ENCODE data around the gene PDCL2. TPM values are rescaled to one million over a fixed set of nuclear protein-coding genes. Genes with fewer than 3 reads are reported as not detected.
A peak's percentile ranks its signal among the peaks of the same experiment; 100 is the strongest.

The PDCL2 gene
- total RNA-seq, 1 donor: not detected

GRCh38 chr4:55510685-55511084 is 81.4 kb downstream of the PDCL2 start:
- no peak for DNase-seq (ENCODE audit: low read depth)
- no peak for TF ChIP-seq CTCF (IDR thresholded peaks at IDR 0.05; ENCODE audit: insufficient read depth, low read length)
- no peak overlapping the region for H3K4me3 ChIP-seq (ENCODE audit: low read depth, low read length)

GRCh38 chr4:55509266-55509665 is 82.8 kb downstream of the PDCL2 start:
- no peak for TF ChIP-seq CTCF (IDR thresholded peaks at IDR 0.05; ENCODE audit: insufficient read depth, low read length)
- no peak overlapping the region for H3K4me3 ChIP-seq (ENCODE audit: low read depth, low read length)
- DNase-seq (ENCODE audit: low read depth): no peak

- no peak for TF ChIP-seq CTCF (IDR thresholded peaks at IDR 0.05; ENCODE audit: insufficient read depth, low read length)
- H3K4me3 ChIP-seq (ENCODE audit: low read depth, low read length): no peak overlapping the region
- peak; percentile 12 for DNase-seq (ENCODE audit: low read depth)
Observed at GRCh38 chr4:55507612-55508011, 84.4 kb downstream of the PDCL2 start.

Other genes with a start within 250 kb of the PDCL2 start
- gene SRD5A3, start 246.0 kb downstream of the PDCL2 start, total RNA-seq (ENCODE audit: low replicate concordance): 4.8 and 22.2 TPM in 2 replicates
- gene TMEM165, start 196.3 kb downstream of the PDCL2 start, total RNA-seq (ENCODE audit: low replicate concordance): 112 and 131 TPM in 2 replicates
- 24.8 and 39.0 TPM in 2 replicates for gene CLOCK, start 45.3 kb downstream of the PDCL2 start, total RNA-seq (ENCODE audit: low replicate concordance)
- not detected in 2 replicates for gene NMU, start 44.1 kb upstream of the PDCL2 start, total RNA-seq (ENCODE audit: low replicate concordance)
- gene EXOC1L, start 227.5 kb upstream of the PDCL2 start, total RNA-seq (ENCODE audit: low replicate concordance): not detected in 2 replicates